Endothelial cell of umbilical vein (primary cell): ENCODE data around the gene USH1C. TPM values are rescaled to one million over a fixed set of nuclear protein-coding genes. Genes with fewer than 3 reads are reported as not detected.

ENCODE experiments used
- BruUV-seq: library from RNA; stranded (reverse); fragments of 400-500 nt; replicated peaks from 2 replicates; lab custom pipeline; 2021; lab: Mats Ljungman, UMichigan
- CTCF ChIA-PET: fragments of 300-600, 350-600 bp; sonication (Branson Sonifier 250); formaldehyde crosslinking; loops from one replicate; lab custom pipeline; 2021; ENCODE audit warnings: antibody characterized with exemption, inconsistent platforms; lab: Charles Lee
- POLR2A ChIA-PET: fragments of 300-600, 350-600 bp; sonication (Branson Sonifier 250); formaldehyde crosslinking; loops from one replicate; lab custom pipeline; 2021; ENCODE audit warnings: antibody characterized with exemption, inconsistent platforms; lab: Charles Lee
- DNase-seq: peaks from one replicate; pipeline ENCODE4 v3.0.0-alpha.2; 2011; ENCODE audit warnings: low read depth, low spot score
- FAIRE-seq: peaks from 2 replicates; lab custom pipeline; 2011; peaks lifted over from hg19 to GRCh38; lab: Jason Lieb, UNC
- H2AFZ ChIP-seq: 2 replicates; pipeline ENCODE4 v1.6.0; 2012; ENCODE audit warnings: low read depth, low read length, control low read depth, inconsistent platforms
- H3K27ac ChIP-seq: 2 replicates; pipeline ENCODE4 v1.5.1; 2011; ENCODE audit warnings: low read depth, mild to moderate bottlenecking, control low read depth, low read length, moderate library complexity; ENCODE audit not compliant: insufficient read depth
- H3K27me3 ChIP-seq, 2 experiments: 2 replicates each; pipeline versions ENCODE4 v1.6.0 to v1.6.1; 2011; ENCODE audit warnings: low read length in 2 of 2, mixed read lengths in 1 of 2; ENCODE audit not compliant: control insufficient read depth in 2 of 2, insufficient read depth in 2 of 2
- H3K36me3 ChIP-seq, 2 experiments: 2 replicates in 1 of 2; 3 replicates in 1 of 2; pipeline ENCODE4 v1.5.1; 2011; ENCODE audit warnings: low read length in 2 of 2, mild to moderate bottlenecking in 1 of 2, moderate library complexity in 1 of 2; ENCODE audit not compliant: control insufficient read depth in 2 of 2, insufficient read depth in 2 of 2; ENCODE audit errors: extremely low read depth in 1 of 2
- H3K4me1 ChIP-seq: 3 replicates; pipeline ENCODE4 v1.5.1; 2011; ENCODE audit warnings: mild to moderate bottlenecking, low read length; ENCODE audit not compliant: control insufficient read depth, insufficient read depth; ENCODE audit errors: extremely low read depth
- H3K4me2 ChIP-seq: 2 replicates; pipeline ENCODE4 v1.6.1; 2011; ENCODE audit warnings: low read length, control low read depth, mixed read lengths; ENCODE audit not compliant: insufficient read depth
- H3K4me3 ChIP-seq, 3 experiments: fragments of 200-600 bp in 1 of 3; sonication (generic), shearing (Covaris generic) in 1 of 3; replicated peaks in 1 of 3; 2 replicates each; pipeline ENCODE4 v1.5.1; 2011 to 2016; ENCODE audit warnings: control low read depth in 3 of 3, low read length in 3 of 3, mild to moderate bottlenecking in 2 of 3, inconsistent platforms in 1 of 3, low read depth in 1 of 3, moderate library complexity in 1 of 3; ENCODE audit not compliant: insufficient read depth in 1 of 3
- H3K79me2 ChIP-seq: 2 replicates; pipeline ENCODE4 v1.6.0; 2012; ENCODE audit warnings: low read length, inconsistent platforms; ENCODE audit not compliant: control insufficient read depth, insufficient read depth
- H3K9ac ChIP-seq: replicated peaks from 2 replicates; pipeline ENCODE3; 2011; ENCODE audit warnings: low read length, control low read depth; ENCODE audit not compliant: insufficient read depth; ENCODE audit errors: extremely low read depth
- H3K9me1 ChIP-seq: replicated peaks from 3 replicates; pipeline ENCODE4 v1.6.0; 2011; ENCODE audit warnings: mild to moderate bottlenecking, low read length; ENCODE audit not compliant: control insufficient read depth, insufficient read depth; ENCODE audit errors: extremely low read depth
- H3K9me3 ChIP-seq: replicated peaks from 2 replicates; pipeline ENCODE4 v1.5.1; 2012; ENCODE audit warnings: low read length, inconsistent platforms; ENCODE audit not compliant: control insufficient read depth, insufficient read depth
- H4K20me1 ChIP-seq: replicated peaks from 2 replicates; pipeline ENCODE3; 2011; ENCODE audit warnings: mild to moderate bottlenecking, low read length; ENCODE audit not compliant: control insufficient read depth, insufficient read depth; ENCODE audit errors: extremely low read depth
- CTCF ChIP-seq, 2 donors: IDR thresholded peaks; 1 replicate in 1 of 2; 2 replicates in 1 of 2; pipeline ENCODE4 v1.5.1; 2011; ENCODE audit warnings: low read length in 2 of 2, mild to moderate bottlenecking in 2 of 2, moderate library complexity in 2 of 2, control low read depth in 1 of 2, inconsistent platforms in 1 of 2, low read depth in 1 of 2; ENCODE audit not compliant: insufficient read depth in 1 of 2; ENCODE audit errors: extremely low read depth in 1 of 2
- EZH2 ChIP-seq: IDR thresholded peaks from 2 replicates; pipeline ENCODE4 v1.6.1; 2012; ENCODE audit warnings: borderline replicate concordance, low read depth, mild to moderate bottlenecking, moderate library complexity, low read length, inconsistent platforms; ENCODE audit not compliant: severe bottlenecking
- FOS ChIP-seq: IDR thresholded peaks from 2 replicates; pipeline ENCODE4 v1.6.1; 2011; ENCODE audit warnings: mild to moderate bottlenecking, low read length, moderate library complexity, borderline replicate concordance; ENCODE audit not compliant: insufficient read depth
- GATA2 ChIP-seq: IDR thresholded peaks from 2 replicates; pipeline ENCODE4 v1.7.0; 2011; ENCODE audit warnings: low read depth, mild to moderate bottlenecking, moderate library complexity, mixed read lengths, low read length; ENCODE audit not compliant: insufficient read length, insufficient read depth
- JUN ChIP-seq: IDR thresholded peaks from 2 replicates; pipeline ENCODE4 v1.6.1; 2011; ENCODE audit warnings: borderline replicate concordance, low read depth; ENCODE audit not compliant: insufficient read length, insufficient read depth
- MAX ChIP-seq: IDR thresholded peaks from 2 replicates; pipeline ENCODE4 v1.6.1; 2011; ENCODE audit not compliant: insufficient read depth, insufficient read length
- MYC ChIP-seq: IDR thresholded peaks from one replicate; pipeline ENCODE4 v1.6.1; 2011; ENCODE audit warnings: mild to moderate bottlenecking, low read depth, low read length
- POLR2A ChIP-seq: IDR thresholded peaks from 2 replicates; pipeline ENCODE4 v1.6.1; 2012; ENCODE audit warnings: low read depth, mild to moderate bottlenecking, control low read depth, low read length
- POLR2AphosphoS5 ChIP-seq: IDR thresholded peaks from 2 replicates; pipeline ENCODE4 v1.6.1; 2012; ENCODE audit warnings: low read depth, mild to moderate bottlenecking, control low read depth, low read length, moderate library complexity; ENCODE audit not compliant: insufficient read depth
- dilution Hi-C: fragments of 300-500 bp; cut with MboI; formaldehyde crosslinking; loops from one replicate; pipeline ENCODE4 v1.15.0; 2019; ENCODE audit warnings: low sequenced_read_pairs; ENCODE audit not compliant: extremely low pct_ligation_motif_present
- intact Hi-C: fragments of 100-400 bp; cut with micrococcal nuclease; formaldehyde crosslinking; loops from one replicate; pipeline ENCODE4 v1.10.0; 2022
- polyA plus RNA-seq, 4 experiments: library from polyadenylated mRNA; depleted of rRNA in 3 of 4; stranded (reverse) in 3 of 4; unstranded in 1 of 4; fragments of >200 nt; gene quantifications; 2 replicates each; pipeline versions ENCODE4 v1.2.1 to v1.2.3, GENCODE V29; 2011 to 2012; ENCODE audit warnings: missing spikeins in 1 of 4
- total RNA-seq: library from RNA; stranded (reverse); gene quantifications from 2 replicates; pipeline ENCODE4 v1.2.3, GENCODE V29; 2021

Gene USH1C
- total and polyA plus RNA-seq, 2 donors (not counting 3 experiments of a cell fraction or from before 2014, with no cell fraction given), result not detected

- BruUV-seq, result no TSS peak
- no peaks in the 10 kb centered on the region for H4K20me1 ChIP-seq
- no peaks in the 10 kb centered on the region for H3K9me1 ChIP-seq
- CTCF ChIA-PET, result no interaction called here
- no peaks in the 10 kb centered on the region for H3K79me2 ChIP-seq
- no peaks in the 10 kb centered on the region for H3K9me3 ChIP-seq
- no peak overlapping the region for H3K4me2 ChIP-seq
- no peak for FAIRE-seq
- dilution Hi-C loops (no loop called here), intact Hi-C loops (no loop called here)
- H3K36me3 ChIP-seq, result no peaks in the 10 kb centered on the region
- no peak for DNase-seq
- POLR2A ChIA-PET, result no interaction called here
- no peak overlapping the region for H3K9ac ChIP-seq
- H3K4me1 ChIP-seq, result no peaks in the 10 kb centered on the region
- H3K4me3 ChIP-seq, result no peak overlapping the region
- H3K27me3 ChIP-seq, result peaks cover under 1 to 7% of the 10 kb centered on the region in 2 experiments
- H3K27ac ChIP-seq, result no peak overlapping the region
- no peak overlapping the region for H2AFZ ChIP-seq
- TF ChIP-seq CTCF (IDR thresholded peaks at IDR 0.05; ENCODE audit: extremely low read depth in 1 of 2, insufficient read depth in 1 of 2, low read depth in 1 of 2, low read length in 2 of 2), result no peak
- no peak for TF ChIP-seq FOS
Observed at GRCh38 chr11:17452668-17453067, 91.5 kb downstream of the USH1C start.

- no peak for DNase-seq
- no peaks in the 10 kb centered on the region for H3K9me3 ChIP-seq
- no peaks in the 10 kb centered on the region for H3K79me2 ChIP-seq
- no peak overlapping the region for H3K27ac ChIP-seq
- no peaks in the 10 kb centered on the region for H3K4me1 ChIP-seq
- H3K9ac ChIP-seq, result no peak overlapping the region
- H3K4me2 ChIP-seq, result no peak overlapping the region
- H3K4me3 ChIP-seq, result no peak overlapping the region
- H3K36me3 ChIP-seq, result no peaks in the 10 kb centered on the region
- dilution Hi-C loops, result no loop called here
- no peak for TF ChIP-seq POLR2AphosphoS5
- TF ChIP-seq FOS, result no peak
- TF ChIP-seq JUN, result no peak
- no peak for TF ChIP-seq POLR2A
- TF ChIP-seq CTCF (IDR thresholded peaks at IDR 0.05; ENCODE audit: extremely low read depth in 1 of 2, insufficient read depth in 1 of 2, low read depth in 1 of 2, low read length in 2 of 2), result no peak
- no peak for TF ChIP-seq GATA2
- TF ChIP-seq EZH2, result no peak
- no peak for TF ChIP-seq MYC
- no peak for TF ChIP-seq MAX
- no peak for FAIRE-seq
- no TSS peak for BruUV-seq
- H3K9me1 ChIP-seq, result no peaks in the 10 kb centered on the region
- H3K27me3 ChIP-seq, result no peaks in the 10 kb centered on the region
- H4K20me1 ChIP-seq, result no peaks in the 10 kb centered on the region
- POLR2A ChIA-PET, result no interaction called here
- CTCF ChIA-PET, result interaction anchor here (1.0 kb wide), 1 partner anchor 18 kb away, joined by 3 read pairs; no protein-coding TSS in a partner anchor
- intact Hi-C loops, result no loop called here
- no peak overlapping the region for H2AFZ ChIP-seq
Observed at GRCh38 chr11:17449158-17449557, 95.1 kb downstream of the USH1C start.
